HUDEP-2 (cell line): ENCODE data around the gene ZNF862.
A peak's percentile ranks its signal among the peaks of the same experiment; 100 is the strongest.

ENCODE experiments used
- DNase-seq, 76 experiments: peaks; one replicate each; lab custom pipeline; 2025; ENCODE audit not compliant: unreplicated experiment in 76 of 76; lab: John Stamatoyannopoulos, UW

ZNF862 gene

DNA sequence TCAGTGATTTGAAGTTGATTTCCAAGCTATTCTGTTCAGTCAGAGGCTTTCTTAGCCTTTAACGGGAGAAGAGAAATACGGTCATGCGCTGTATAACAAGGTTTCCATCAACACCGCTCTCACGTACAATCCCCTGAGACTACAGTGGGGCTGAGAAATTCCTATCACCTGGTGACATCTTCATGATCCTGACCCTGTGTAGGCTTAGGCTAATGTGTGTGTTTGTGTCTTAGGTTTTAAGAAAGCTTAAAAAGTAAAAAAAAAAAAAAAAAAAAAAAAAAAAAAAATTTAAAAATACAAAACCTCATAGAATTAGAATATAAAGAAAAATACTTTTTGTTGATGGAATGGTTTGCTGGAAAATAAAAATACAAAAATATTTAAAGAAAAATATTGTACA is 1.8 kb downstream of the ZNF862 start:
- DNase-seq = no peak

GRCh38 chr7:149843566-149843965 is 5.4 kb downstream of the ZNF862 start:
- DNase-seq = peak in 3 of 76 experiments; percentile 9 to 20 (median 13)

DNA sequence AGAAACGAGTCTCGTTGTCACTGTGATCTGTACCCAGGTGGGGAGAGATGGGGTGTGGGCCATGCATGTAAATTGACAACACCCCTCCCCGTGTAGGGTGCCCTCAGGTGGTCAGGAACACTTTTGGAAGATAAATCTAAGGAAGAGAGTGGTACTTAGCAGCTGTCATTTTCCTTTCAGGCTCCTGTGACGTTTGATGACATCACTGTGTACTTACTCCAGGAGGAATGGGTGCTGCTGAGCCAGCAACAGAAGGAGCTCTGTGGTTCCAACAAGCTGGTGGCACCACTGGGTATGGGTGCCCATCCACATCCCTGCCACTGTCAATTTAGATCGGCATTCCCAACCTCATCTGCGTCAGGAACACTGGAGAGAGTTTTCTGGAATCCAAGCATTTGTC is 6.3 kb downstream of the ZNF862 start:
- DNase-seq = no peak

- DNase-seq = no peak
These were observed 7.2 kb downstream of the ZNF862 start for GRCh38 chr7:149845257-149845980.

- no peak for DNase-seq
These were observed 7.8 kb downstream of the ZNF862 start for GRCh38 chr7:149846021-149846420.

- DNase-seq = no peak
These were observed 8.4 kb downstream of the ZNF862 start for GRCh38 chr7:149846436-149847046.

DNA sequence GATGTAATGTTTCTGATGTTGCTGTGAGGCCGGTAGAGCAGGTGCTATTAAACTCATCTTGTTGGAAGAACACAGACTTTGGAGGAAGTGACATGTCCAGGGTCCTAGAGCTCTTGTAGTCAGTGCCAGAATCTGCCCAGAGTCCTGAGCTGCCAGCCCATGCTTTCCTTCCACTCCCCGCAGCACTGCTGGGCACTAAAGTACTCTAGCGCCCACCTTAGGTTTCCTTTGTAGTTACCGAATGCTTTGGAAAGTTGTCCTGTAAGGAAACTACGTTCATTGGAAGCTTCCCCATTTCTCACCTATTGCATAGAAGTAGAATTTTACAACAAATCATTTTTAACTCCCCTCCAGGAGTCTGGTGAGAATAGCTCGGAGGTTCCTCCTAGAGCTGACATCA is 11.0 kb downstream of the ZNF862 start:
- no peak for DNase-seq

- no peak for DNase-seq
These were observed 11.9 kb downstream of the ZNF862 start for GRCh38 chr7:149850007-149850594.

DNA sequence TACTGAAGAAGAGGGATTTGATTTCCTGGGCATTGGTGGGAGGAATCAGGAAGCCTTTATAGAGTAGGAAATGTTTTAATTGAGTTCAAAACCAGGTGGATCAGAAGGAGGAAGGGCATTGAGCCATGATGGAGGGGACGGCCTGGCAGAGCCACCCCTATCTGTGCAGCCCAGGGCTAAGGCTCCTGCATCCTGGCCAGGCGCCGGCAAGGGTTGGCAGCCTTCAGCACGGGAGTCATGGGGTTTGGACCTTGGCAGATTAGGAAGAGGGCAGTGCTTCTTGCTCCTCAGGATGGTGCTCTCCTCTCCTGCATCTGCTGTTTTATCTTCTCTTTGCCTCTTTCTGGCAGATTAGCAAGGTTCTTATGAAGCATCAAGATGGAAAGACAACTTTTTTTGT is 12.5 kb downstream of the ZNF862 start:
- peak in 1 of 76 experiments; percentile 12 for DNase-seq

DNA sequence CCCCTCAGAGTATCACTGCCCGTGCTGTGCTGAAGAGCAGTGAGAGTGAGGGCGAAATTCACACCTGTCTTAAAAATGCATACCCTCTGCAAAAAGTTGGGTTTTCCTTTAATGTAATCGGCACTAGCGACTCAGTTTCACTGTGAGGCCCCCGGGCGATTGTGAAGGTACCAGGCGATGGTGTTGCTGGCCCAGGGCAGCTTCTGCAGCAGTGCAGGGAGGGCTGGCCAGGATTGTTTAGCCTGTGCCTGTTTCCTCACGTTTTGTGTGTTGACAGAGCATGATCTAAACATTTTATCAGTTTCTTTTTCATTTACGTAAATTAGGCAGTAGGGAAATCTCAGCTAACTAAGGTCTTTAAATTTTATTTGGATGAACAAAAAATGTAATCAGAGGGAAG is 13.3 kb downstream of the ZNF862 start:
- DNase-seq = no peak

DNA sequence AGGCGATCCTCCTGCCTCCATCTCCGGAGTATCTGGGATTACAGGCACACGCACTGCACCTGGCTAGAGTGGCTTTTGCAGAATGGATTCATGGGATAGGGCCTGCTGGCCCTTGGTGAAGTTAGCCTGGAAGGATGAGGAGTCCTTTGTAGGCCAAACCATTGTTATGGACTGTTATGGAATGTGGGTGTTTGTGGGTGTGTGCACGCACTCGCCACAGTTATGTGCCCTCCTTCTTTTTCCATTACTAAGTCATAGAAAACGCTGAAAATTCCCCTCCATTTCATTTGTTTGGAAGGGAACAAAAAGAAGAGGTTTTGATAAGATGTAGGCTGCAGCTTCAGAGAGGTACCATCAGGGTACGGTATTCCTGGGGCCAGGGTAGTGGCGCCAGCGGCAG is 15.0 kb downstream of the ZNF862 start:
- no peak for DNase-seq

DNA sequence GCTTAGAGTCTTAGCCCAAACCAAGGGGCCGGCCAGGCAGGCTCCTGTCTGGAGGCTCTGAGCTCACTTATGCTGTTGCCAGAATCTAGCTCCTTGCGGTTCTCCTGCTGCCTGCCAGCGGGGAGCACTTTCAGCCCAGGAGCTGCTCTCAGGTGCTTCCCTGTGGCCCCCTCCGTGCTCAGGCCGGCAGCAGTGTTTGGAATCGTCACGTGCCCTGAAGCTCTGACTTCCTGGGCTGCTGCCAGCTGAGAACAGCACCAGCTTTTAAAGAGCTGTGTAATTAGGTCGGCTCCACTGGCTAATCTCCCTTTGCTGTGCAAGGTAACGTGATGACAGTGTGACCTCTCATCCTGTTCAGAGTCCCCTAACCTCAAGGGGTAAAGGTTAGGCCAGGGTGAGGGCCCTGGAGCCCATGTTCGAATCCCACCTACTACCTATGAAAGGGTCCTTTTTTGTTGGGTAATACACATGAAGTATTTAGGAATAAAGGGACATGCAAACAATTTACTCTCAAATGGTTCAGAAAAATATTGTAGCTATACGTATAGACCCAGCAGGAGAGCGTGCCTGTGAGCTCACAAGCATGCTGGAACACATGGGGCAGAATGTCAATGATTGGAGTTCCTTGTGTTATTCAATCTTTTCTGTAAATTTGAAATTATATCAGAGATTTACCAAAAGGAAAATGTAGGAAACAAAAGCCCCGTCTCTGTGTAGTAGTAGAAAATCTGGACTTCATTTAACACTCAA is 16.6 kb downstream of the ZNF862 start:
- peak in 7 of 76 experiments; percentile 1 to 42 (median 23) for DNase-seq

DNA sequence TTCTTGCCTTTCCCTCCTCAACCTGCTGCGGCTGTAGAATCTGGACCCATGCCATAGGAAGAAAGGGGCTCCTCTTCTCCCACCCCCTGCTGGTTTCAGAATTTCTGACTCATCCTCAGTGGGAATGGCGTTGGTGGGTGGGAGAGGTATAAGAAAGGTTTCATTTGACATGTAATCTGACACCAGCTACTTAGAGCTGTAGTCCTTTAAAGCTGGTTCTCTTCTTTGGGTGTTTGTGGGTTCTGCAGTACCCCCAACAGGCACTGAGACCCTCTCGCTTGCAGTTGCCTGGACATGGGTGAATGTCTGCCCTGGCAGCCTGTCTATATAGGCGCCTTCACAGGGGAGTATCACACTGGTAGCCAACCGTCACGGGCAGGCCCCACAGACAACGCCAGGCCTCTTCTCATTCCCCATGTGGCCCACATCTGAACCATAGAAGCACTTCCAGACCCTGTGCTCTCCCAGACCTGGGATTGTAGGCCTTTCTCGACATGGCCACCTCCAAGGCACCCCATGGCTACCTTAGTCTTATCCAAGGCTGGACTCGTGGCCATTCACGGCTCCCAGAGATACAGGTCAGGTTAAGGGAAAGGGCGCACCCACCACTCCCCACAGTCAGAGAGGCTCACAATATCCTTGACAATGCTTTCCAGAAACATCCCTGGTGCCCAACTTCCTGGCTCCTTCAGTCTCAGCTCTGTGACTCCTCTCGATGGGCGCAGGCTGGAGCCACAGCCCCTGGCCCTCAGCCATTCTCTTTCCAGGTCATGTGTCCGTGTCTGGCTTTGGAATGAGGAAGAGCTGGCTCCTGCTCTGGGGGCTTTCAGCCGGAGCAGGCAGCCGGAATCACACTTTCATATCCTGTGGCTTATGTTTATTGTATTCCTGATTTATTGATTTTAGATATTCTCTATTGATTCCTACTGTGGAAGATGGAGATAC is 17.5 kb downstream of the ZNF862 start:
- no peak for DNase-seq

DNA sequence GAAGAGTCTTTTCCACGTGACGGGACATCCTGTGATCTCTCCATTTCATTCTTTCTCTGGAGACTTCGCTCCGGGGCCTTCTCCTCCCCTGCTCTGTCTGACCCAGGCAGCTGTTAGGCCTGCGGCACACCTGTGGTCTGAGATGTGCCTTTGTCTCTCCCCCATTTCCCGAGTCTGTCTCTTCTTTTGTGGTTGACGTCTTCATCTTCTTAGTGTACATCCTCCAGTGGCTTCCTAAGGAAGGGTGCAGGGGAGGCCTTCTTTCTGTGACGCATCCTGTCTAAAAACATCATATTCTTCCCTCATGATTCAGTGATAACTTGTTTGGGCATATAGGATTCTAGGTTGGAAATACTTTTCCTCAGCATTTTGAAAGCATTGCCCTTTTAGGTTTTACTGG is 18.4 kb downstream of the ZNF862 start:
- DNase-seq = no peak

DNA sequence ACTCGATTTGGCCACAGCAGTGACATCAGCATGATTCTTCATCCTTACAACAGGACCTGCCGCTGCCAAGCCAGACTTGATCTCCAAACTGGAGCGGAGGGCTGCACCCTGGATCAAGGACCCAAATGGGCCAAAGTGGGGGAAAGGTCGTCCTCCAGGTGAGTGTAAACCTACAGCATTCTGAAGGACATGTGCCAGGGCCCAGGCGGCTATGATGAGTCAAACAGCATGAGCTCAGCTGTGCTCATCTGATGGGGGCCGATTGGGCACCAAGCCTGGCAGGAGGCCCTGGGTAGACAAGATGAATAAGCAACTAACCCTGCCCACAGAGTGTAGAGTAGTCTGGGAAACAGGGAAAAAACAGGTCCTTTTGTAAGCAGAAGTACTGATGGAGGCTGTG is 21.2 kb downstream of the ZNF862 start:
- no peak for DNase-seq

- DNase-seq = no peak
These were observed 21.7 kb downstream of the ZNF862 start for GRCh38 chr7:149859876-149860275.

DNA sequence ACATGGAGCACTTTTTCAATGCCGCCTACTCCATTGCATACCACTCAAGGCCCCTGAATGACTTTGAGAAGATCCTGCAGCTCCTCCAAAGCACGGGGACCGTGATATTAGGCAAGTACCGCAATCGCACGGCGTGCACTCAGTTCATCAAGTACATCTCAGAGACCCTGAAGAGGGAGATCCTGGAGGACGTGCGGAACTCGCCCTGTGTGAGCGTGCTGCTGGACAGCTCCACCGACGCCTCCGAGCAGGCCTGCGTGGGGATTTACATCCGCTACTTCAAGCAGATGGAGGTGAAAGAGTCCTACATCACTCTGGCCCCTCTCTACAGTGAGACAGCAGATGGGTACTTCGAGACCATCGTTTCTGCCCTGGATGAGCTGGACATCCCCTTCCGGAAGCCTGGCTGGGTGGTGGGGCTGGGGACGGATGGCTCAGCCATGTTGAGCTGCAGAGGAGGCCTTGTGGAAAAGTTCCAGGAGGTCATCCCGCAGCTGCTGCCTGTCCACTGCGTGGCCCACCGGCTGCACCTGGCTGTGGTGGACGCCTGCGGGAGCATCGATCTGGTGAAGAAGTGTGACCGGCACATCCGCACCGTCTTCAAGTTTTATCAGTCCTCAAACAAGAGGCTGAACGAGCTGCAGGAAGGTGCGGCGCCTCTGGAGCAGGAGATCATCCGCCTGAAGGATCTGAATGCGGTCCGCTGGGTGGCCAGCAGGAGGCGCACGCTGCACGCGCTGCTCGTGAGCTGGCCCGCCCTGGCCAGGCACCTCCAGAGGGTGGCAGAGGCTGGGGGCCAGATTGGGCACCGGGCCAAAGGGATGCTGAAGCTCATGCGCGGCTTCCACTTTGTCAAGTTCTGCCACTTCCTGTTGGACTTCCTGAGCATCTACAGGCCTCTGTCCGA is 22.9 kb downstream of the ZNF862 start:
- no peak for DNase-seq

GRCh38 chr7:149861728-149862045 is 23.5 kb downstream of the ZNF862 start:
- no peak for DNase-seq

GRCh38 chr7:149862156-149862555 is 24.0 kb downstream of the ZNF862 start:
- DNase-seq = no peak

DNA sequence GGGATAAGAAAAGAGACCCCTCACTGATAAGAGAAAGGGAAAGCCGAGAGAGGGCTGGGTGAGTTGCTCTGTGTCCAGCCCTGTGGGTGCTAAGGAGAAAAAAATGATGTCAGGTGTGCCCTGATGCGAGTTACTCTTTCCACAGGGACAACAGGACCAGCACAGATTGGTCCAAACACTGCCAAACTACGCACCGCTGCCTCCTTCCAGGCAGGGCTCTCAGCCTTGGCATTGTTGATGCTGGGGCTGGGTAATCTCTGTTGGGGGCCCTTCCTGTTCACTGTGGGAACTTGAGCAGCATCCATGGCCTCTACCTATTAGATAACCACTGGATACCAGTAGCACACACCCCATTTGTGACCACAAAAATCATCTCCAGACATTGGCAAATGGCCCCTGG is 25.3 kb downstream of the ZNF862 start:
- DNase-seq = no peak
